Activated naive CD8-positive, alpha-beta T cell treated with anti-CD3 and anti-CD28 coated beads, Interleukin-2, amount 50 U/mL, for 16 hours (primary cell): ENCODE results near the gene PLPP1.

Experiments used
- DNase-seq: peaks from one replicate; pipeline ENCODE4 v3.0.0-alpha.2; 2020; ENCODE audit warnings: low read depth, low spot score

Gene PLPP1

DNA sequence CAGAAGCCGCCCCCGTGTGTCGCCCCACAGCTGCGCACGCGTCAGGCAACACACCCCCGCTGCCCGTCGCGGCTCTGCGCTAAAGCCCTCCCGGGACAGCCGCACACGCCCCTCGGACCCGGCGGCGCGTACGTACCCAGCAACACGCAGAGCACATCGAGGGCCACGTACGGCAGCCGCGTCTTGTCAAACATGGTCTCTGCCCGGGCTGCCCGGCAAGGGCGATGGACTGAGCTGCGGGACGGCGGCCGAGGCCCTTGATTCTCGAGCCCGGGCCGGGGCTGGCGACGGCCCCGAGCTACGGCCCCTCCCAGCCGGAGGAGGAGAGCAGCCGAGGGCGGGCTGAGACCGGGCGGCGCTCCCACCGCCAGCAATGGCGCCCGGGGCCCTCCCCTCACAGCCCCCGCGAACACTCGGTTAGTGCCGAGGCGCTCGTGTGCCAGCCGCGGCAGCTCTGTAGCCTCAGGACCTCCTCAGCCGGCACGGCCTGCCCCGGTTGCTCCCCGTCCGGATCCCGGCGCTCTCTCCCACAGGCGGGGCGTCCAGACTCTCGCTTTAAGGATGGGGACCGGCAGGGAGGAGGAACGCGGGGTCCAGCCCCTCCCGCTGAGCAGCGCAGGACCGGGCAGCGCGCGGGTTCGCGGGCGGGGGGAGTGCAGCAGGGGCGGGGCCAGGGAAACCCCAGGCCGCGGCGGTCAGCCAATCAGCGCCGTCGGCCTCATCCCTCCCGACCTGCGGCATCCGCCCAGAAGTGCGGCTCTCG is at the start of gene PLPP1:
Gene PLPP1, minus strand, starts transcription at position 529 of the 763 bp plus-strand sequence. Its CDS starts 335 bp downstream, at position 194.
- DNase-seq = peak; percentile 61

DNA sequence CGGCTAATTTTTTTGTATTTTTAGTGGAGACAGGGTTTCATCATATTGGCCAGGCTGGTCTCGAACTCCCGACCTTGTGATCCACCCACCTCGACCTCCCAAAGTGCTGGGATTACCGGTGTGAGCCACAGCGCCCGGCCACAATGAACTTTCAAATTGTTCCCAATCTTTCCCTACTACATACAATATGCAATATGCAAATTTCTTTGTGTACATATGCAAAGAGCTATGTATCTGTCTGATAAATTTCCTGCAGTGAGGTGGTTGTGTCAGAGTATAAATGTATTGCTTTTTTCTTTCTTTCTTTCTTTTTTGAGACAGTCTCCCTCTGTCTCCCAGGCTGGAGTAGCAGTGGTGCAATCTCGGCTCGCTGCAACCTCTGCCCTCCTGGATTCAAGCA is 48.8 kb upstream of the PLPP1 start:
- no peak for DNase-seq

DNA sequence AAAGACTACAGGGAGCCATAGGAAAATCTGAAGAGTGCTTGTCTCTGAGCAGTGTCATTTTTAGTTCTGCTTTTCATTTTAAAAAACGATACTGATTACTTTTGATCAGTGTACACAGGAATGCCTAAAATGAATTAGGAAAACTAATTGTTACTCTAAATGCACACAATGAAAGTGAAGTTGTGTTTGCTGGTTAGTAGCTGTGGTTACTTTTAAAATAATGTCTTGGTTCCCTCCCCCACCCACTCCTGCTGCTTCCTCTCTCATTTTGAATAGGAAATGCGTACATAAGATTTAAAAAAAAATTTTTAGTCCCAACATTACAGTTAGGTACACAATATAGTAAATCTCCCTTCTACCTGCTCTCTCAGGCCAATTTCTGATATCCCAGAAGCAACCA is 47.5 kb upstream of the PLPP1 start:
- no peak for DNase-seq

DNA sequence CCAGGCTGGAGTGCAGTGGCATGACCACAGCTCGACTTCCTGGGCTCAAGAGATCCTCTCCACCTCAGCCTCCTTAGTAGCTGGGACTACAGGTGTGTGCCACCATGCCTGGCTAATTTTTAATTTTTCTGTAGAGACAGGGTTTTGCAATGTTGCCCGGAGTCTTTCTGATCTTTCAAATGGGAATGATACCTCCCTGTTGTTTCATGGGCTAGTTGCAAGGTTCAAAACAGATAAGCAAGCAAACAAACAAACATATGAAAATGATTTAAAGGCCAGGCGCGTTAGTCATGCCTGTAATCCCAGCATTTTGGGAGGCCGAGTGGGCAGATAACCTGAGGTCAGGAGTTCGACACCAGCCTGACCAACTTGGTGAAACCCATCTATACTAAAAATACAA is 45.3 kb upstream of the PLPP1 start:
- DNase-seq = no peak

DNA sequence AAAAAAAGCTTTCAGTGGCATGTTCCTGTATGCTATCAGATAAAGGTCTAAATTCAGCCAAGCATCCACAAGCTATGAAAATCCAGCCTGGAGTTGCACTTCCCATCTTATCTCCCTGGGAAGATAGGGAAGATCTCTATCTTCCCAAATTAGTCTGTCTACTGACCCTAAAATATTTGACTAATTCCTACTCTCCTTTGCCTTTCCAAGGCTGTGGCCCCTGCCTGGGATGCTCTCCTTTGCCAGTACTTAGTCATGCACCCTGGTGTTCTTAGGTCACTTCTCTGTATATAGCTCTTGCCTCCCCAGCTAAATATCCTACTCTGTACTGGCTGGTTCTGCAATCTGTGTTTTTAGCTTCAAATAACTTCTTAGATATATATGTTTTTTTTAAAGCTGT is 44.0 kb upstream of the PLPP1 start:
- DNase-seq = no peak

DNA sequence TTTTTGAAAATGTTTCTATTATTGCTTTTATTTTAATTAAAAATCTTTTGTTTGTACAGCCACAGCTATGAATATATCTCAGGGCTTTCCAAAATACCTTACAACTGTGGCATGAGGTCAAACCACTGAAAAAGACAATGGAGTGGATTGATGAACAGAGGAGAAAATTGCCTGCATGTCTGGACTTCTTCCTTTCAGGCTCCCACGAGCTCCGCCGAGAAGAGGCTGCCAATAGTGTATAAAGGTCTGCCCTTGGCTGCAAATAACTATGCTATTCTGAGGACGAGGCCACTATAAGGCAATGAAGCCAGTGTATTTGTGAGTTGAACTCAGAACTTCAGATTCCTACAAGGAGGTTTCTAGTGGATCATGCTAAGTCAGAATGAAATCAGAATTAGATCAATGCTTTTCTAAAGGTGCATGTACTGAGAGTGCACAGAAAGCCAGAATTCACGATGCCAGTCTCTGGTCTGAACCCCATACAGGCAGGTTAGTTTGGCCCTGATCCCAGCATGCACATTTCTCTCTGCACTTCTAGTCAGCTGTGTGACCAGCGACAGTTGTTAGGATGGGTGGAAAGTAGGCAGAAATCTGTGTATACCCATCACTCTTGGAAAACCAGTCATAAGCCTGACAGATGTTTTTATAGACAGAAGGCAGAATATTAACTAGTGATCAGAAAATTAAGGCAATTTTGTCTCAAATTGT is 42.7 kb upstream of the PLPP1 start:
- DNase-seq = no peak

DNA sequence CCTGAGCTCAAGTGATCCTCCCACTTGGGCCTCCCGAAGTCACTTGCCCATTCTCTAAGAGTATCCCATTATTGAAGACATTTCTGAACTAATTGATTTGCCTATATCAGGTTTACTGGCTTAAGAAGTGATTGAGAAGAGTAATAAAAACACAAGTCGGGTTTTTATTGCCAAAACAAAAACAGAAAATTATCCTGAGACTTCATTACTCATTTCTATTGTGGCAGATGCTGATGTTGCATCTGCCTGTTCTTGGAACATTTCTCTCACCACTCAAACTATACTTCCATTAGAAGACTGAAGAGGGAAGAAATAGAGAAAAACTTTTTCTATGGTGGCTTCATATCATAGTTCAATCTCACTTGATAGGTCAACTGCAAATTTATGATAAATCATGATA is 41.9 kb upstream of the PLPP1 start:
- no peak for DNase-seq

DNA sequence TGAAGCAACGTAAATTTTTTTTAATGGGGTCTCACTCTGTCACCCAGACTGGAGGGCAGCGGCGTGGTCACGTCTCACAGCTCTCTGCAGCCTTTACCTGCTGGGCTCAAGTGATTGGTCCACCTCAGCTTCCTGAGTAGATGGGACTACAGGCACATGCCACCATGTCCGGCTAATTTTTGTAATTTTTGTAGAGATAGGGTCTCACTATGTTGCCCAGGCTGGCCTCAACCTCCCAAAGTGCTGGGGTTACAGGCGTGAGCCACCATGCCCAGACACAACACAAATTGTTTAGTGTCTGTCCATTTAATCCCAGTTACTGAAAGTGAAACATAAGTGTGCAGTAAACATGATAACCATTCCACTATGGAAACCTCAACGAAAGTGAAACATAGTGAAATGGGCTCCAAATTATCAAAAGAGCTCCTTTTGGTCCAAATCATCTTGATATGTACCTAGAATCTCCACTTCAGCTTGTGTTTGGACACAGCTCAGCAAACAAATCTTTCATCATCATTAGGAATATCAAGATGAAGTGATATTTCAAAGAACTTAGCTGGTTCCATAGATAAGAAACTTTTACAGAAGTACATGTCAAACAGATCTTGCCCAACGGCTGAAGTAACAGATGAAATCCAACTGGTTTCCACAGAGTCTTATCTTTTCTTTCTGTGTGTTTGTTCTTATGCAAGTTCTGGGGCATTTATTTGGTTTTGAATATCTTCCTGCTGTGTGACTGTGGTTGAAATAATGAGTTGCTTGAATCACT is 41.2 kb upstream of the PLPP1 start:
- DNase-seq = no peak

DNA sequence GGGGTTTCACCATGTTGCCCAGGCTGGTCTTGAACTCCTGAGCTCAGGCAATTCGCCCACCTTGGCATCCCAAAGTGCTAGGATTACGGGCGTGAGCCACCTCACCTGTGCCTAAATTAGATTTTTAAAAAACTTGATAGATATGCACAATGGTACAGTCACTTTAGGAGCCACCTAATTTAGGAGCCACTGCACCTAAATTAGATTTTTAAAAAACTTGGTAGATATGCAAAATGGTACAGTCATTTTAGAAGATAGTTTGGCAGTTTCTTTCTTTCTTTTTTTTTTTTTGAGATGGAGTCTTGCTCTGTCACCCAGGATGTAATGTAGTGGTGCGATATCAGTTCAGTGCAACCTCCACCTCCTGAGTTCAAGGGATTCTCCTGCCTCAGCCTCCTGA is 37.8 kb upstream of the PLPP1 start:
- no peak for DNase-seq

DNA sequence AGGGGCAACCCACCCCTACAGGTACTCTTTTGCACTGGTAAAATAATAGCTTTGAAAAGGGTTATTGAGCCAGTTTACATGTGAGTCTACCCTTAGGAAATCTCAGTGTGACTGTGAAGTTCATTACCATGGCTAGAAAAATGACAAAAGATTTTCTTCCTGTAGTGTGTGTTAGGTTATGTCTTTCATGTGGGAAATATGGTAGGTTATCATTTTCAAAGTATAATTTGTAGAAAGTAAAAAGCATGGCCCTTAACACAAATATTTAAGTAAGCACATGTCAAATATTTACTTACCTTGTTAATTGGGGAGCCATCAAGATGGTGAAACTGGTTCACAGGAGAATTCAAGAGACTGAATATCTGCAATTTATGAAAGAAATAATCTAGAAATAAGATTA is 37.3 kb upstream of the PLPP1 start:
- DNase-seq = no peak

DNA sequence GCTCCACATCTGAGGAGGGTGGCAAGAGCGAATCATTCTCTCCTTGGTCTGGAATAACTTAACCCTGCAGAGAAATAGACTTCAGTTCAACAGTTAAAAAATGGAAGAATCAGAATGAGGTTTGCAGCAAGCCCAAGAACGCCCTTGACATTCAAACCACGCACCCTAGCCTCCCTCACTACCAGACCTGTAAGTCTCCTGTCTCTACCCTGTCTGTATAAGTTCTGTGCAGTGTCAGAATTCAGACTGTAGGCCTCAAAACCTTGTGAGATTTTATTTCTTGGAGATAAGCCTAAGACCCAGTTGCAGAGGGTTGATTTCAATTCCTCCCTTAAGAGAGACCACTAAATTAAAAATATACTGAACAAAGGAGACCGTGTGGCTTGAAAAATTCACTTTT is 35.8 kb upstream of the PLPP1 start:
- DNase-seq = no peak

DNA sequence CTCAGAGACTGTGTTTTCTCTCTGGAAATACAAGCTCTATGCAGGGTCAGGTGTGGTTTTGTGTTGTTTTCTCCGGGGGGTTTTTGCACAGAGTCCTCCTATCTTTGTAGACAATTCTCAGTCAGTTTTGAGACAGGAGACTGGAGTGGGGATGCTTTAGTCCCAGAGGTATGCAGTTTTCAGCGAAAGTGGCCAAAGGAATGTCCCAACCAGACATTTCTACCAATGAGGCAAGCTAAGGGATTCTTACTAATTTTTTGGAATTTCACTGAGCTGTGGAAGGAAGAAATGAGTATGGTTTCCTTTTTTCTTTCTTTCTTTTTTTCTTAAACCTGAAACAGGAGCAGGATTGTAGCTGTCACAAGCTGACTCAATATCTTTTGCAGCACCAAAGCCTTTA is 35.3 kb upstream of the PLPP1 start:
- no peak for DNase-seq

DNA sequence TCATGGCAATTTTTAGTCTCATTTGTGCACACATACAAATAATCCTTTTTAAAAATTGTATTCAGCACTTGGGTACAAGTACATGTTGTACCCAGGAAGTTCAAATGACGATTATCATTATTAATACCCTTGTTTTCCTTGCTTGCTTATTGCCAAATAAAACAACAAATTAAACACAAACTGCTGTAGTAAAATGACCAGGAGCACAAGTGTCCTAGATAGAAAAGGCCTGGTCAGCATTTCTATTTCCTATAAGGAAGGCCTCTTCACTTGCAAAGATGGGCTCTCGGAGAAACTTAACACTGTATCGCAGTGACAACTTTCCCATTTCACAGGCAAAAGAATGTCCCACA is 34.7 kb upstream of the PLPP1 start:
- DNase-seq = no peak

DNA sequence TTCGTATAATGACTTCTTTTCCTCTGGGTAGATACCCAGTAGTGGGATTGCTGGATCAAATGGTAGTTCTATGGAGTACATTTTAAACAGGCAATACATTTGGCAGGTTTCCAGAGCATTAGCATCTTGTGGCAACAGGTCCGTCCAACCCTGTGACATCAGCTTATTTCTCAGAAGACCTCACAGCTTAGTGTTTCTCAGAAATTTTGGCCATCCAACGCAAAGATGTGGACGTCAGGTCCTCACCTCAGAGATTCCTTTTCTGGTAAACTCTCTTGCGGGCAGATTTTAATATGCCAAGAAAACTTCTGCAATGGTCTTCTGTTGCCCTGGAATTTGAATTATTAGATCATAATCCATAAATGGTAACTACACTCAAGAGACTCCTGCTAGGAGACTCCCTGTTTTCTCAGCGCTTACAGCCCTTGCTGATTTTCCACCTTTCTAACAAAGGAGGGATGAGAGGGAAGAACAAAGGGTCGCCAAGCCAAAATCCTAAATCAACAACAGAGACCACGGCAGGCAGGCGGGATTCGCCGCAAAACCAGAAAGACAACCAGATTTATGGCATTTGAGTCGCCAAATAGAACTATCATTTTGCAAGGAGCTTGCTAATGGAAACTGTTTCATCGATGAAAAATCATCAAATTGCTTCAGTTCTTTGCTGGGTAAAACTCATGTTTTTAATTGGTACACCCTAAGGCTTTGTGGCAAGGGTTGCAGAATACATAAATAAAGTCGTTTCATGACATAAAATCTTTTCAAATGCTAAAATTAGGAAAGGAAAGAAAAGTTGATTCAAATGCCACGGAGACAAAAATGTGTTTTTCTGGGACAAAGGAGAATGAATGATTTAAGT is 34.1 kb upstream of the PLPP1 start:
- DNase-seq = no peak

DNA sequence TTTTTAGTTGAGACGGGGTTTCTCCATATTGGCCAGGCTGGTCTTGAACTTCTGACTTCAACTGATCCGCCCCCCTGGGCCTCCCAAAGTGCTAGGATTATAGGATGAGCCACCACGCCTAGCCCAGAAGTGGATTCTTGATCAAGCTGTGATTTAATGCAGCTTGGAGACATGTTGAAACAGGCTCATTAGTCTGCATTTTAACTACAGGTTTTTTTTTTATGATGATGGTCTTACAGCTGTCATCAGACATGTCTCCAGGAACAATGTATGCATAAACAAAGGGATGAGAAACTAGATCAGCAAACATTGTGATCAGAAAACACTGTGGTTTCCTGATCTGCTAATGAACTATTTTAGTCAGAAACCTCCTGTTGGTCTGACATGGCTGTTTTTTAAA is 30.0 kb upstream of the PLPP1 start:
- no peak for DNase-seq

DNA sequence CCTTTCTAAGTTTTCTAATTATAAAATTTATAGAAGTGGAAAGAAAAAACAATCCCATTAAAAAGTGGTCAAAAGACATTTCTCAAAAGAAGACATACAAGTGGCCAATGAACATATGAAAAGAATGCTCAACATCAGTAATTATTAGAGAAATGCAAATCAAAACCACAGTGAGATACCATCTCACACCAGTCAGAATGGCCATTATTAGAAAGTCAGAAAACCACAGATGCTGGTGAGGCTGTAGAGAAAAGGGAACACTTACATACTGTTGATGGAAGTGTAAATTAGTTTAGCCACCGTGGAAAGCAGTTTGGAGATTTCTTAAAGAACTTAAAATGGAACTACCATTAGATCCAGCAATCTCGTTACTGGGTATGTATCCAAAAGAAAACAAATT is 23.7 kb upstream of the PLPP1 start:
- DNase-seq = no peak

DNA sequence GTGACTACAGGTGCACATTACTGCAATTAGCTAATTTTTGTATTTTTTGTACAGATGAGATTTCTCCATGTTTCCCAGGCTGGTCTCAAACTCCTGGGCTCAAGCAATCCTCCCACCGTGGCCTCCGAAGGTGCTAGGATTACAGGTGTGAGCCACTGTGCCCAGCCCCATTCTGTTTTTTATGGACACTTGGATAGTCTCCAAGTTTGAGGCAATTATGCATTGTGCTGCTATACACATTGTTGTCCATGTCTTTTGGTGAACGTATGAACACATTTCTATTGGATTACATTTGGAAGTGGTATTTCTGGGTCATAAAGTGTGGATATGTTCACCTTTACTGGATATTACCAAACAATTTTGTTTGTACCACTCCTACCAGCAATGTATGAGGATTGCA is 22.4 kb upstream of the PLPP1 start:
- no peak for DNase-seq

DNA sequence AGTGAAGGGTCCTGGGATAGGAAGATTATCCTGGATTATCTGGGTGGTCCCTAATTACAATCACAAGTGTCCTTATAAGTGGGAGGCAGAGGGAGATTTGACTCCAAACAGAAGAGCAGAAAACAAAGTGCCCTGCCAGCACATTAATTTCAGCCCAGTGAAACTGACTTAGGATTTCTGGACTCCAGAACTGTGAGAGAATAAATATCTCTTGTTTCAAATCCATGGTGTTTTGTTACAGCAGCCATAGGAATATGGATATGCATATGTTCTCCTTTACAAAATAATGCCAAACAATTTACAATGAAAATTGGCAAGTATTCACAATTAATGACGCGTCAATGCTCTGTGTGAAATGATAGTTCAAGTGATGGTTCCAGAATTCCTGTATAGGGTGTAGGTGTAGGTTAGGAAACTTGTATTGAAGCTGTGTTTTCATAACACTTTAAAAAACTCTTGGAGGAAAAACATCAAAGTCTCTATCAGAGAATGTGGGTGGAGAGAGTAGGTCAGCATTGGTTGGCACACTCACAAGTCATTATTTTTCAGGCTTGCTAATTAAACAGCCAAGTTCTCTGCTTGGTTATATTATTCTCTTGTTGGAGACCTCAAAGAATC is 19.9 kb upstream of the PLPP1 start:
- no peak for DNase-seq

DNA sequence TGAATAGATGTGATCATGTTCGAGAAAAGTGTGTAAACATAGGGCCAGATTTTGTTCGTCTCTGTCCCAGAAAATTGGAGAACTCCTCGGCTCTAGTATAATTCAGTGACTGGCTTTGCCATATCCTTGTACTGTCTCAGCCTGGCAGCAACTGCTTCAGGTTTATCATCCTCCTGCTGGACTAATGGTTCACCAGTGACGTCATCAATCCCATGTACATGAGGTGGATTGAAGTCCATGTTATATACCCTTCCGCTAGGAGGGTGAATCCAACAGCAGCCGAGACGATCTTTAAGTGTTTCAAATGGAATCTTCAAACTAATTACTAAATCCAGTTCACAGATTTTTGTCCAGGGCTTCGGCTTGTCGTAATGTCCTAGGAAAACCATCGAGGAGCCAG is 17.1 kb upstream of the PLPP1 start:
- no peak for DNase-seq

DNA sequence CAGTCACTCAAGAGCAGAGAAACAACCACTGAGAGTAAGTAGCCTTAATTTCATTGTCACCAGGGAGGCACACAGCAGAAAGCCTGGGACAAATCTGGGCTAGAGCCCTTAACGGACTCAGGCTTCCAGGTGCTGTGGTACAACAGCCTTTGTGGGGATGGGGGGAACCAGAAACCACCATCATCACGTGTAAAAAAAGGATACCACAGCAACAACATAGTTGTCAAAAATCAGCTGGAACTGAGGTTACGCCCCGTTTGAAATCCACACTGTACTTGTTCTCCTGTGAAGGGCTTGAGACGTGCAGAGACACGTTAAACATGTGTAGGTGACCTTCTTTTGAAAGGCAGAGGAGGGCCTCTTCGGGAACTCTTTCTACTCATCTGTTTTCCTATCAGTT is 16.6 kb upstream of the PLPP1 start:
- no peak for DNase-seq

DNA sequence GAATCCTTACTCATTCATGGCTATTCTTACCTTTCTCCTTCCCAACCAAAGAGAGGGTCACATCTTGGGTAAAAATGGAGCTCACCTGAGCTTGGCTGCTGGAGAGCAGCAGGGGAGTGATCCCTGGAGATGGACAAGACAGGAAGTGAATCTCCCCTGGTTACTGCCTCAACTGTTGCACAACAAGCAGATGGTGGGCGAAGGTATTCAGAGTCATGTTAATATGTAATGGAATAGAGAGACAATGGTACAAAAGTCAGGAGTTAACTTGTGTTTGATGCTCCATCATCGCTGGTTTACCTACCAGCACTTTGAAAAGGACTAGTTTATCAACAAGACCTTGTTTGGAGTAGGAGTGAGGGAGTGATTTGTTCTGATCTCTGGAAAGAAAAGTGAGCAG is 13.0 kb upstream of the PLPP1 start:
- no peak for DNase-seq
